ENCODE measurements around the gene CNPY2.
"Not testable (repeated sequence)": the region's sequence is repeated elsewhere in the genome, so short reads cannot be mapped to it uniquely, and the experiment has no call there.

The CNPY2 gene

GRCh38 chr12:56333679-56334489 lies 18.1 kb upstream of the CNPY2 start, which contains the start of gene PAN2:
Gene PAN2 (minus strand): TSS chr12:56334000. CDS start chr12:56333094, 906 bp downstream.
- peak; percentile 87 for DNase-seq (ENCODE audit: low read depth)

- no peak for DNase-seq (ENCODE audit: low read depth)
Observed at GRCh38 chr12:56333197-56333678, 17.4 kb upstream of the CNPY2 start.

GRCh38 chr12:56332512-56333196 lies 16.9 kb upstream of the CNPY2 start:
- no peak for DNase-seq (ENCODE audit: low read depth)

DNA sequence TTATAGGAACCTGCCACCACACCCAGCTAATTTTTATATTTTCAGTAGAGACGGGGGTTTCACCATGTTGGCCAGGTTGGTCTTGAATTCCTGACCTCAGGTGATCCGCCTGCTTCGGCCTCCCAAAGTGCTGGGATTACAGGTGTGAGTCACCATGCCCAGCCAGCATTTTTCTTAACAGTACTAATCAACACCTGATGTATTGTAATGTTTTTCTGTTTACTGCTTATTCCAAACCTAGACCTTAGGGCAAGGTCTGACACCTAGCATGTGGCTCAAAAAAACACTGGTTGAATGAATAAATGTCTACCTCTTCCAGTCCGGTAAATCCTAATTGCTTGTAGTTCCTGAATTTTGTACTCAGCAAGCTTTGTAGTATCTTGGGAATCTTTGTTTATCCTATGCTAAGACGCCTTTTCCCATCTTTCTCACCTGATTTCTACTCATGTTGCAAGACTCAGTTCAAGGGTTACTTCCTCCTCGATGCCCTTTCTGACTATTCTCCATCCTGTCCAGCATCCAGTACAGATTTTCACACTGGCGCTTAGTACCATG lies 15.2 kb upstream of the CNPY2 start:
- no peak for DNase-seq (ENCODE audit: low read depth)

DNA sequence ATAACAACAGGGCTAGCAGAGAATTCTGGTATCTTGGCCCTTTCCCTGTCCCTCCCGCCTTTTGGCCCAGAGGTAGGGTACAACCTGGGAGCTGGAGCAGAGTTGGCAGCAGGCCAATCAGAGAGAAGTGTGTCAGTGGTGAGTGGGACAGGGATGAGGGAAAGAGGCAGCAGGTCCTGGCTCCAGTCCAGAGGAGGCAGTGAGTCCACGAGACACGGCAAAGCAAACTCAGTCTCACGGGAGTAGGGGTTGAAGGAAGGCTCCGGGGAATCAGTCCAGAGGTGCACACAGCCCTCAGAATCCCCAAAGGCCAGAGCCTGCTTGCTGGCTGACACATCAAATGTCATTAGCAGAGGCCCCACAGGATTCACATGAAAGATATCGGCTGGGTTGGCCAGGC lies 10.7 kb upstream of the CNPY2 start:
- DNase-seq (ENCODE audit: low read depth) = no peak

- DNase-seq (ENCODE audit: low read depth) = no peak
Observed at GRCh38 chr12:56326126-56326525, 10.3 kb upstream of the CNPY2 start.

DNA sequence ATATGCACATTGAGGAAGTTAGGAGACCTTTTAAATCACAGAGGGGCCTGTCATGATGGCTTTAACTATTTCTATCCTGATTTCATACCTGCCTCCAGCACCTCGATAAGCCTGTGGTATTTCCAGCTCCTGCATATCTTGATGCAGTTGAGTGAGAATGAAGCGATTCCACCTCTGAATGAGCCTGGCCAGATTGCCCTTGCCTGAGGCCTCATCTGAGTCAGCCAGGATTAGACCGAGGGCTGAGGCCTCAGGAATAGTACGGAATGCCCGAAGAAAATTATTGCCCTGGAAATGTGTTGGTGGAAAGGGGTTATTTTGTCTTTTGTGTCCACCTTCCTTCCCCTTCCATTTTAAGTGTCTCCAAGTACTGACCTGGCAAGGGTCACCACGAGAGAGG lies 8.4 kb upstream of the CNPY2 start:
- DNase-seq (ENCODE audit: low read depth) = no peak

DNA sequence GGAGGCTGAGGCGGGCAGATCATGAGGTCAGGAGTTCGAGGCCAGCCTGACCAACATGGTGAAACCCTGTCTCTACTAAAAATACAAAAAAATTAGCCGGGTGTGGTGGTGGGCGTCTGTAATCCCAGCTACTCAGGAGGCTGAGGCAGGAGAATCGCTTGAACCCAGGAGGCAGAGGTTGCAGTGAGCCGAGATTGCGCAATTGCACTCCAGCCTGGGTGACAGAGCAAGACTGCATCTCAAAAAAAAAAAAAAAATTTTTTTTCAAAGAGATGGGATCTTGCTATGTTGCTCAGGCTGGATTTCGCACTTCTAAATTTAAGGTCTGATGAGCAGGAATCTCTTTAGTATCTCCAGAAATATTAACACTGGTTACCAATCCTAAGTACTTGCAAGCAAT lies 5.8 kb upstream of the CNPY2 start:
- DNase-seq (ENCODE audit: low read depth) = not testable (repeated sequence)

DNA sequence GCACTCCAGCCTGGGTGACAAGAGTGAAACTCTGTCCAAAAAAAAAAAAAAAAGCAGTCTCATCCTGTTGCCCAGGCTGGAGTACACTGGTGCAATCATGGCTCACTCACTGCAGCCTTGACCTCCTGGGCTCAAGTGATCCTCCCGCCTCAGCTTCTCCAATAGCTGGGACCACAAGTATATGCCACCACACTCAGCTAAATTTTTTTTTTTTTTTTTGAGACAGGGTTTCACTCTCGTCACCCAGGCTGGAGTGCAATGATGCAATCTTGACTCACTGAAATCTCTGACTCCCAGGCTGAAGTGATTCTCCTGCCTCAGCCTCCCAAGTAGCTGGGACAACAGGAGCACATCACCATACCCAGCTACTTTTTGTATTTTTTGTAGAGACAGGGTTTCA lies 5.2 kb upstream of the CNPY2 start:
- DNase-seq (ENCODE audit: low read depth) = no peak

- no peak for DNase-seq (ENCODE audit: low read depth)
Observed at GRCh38 chr12:56317675-56318074, 1.9 kb upstream of the CNPY2 start.

DNA sequence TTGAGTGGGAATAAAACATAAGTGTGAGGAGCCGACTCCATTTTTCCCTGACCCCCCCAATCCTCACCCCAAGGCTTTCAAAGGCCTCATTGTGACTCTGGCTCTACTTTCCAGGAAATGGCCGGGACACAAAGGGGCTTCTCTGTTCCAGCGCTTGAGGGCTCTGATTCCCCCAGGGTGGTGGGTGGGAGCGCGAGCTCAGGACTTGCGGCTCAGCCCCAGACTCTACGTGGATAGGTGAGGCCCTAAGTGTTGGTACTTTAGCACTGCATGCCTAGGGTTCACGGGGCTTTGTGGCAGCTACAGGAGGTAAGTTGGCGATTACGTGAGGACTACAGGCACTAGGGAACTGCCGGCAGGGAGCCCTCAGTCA lies 553 bp downstream of the CNPY2 start:
- no peak for DNase-seq (ENCODE audit: low read depth)

DNA sequence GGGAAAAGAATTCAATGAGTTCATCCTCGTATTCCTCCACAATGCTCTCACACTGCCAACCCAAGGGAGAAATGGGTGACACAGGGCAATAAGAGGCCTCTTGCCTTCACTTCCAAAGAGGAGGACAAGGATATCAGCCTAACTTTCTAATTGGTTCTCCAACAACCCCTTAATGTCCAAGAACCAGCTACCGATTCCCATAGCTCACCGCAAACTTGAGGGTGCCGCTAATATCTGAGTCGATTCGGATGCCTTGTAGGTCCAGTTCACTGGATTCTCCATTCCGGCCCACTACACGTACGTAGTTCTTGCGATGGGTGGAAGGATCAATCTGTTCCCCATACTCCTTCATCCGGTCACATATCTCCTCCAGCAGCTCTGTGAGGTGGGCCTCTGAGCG lies 4.8 kb downstream of the CNPY2 start:
- DNase-seq (ENCODE audit: low read depth) = no peak

GRCh38 chr12:56308714-56309113 lies 7.1 kb downstream of the CNPY2 start:
- DNase-seq (ENCODE audit: low read depth) = no peak

DNA sequence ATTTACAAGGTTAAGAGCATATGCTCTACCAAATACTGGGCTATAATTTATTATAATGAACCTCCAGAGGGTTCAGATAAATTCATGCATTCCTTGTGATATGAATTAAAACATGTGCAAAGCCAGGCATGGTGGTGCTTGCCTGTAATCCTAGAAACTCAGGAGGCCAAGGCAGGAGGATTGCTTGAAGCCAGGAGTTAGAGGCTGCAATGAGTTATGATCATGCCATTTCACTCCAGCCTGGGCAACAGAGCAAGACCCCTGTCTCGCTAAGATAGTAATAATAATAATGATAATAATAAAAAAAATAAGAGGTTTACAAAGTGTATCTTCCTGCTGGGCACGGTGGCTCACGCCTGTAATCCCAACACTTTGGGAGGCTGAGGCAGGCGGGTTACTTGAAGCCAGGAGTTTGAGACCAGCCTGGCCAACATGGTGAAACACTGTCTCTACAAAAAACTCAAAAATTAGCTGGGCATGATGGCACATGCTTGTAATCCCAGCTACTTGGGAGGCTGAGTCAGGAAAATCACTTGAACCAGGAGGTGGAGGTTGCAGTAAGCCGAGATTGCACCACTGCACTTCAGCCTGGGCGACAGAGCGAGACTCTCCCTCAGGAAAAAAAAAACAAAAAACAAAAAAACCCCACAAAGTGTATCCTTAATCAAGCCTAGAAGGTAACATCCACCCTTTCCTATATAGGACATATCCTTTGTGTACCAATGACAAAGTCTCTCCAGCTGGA lies 8.4 kb downstream of the CNPY2 start:
- DNase-seq (ENCODE audit: low read depth) = no peak

GRCh38 chr12:56304872-56305590 lies 10.8 kb downstream of the CNPY2 start:
- DNase-seq (ENCODE audit: low read depth) = no peak

GRCh38 chr12:56304276-56304675 lies 11.5 kb downstream of the CNPY2 start:
- no peak for DNase-seq (ENCODE audit: low read depth)

DNA sequence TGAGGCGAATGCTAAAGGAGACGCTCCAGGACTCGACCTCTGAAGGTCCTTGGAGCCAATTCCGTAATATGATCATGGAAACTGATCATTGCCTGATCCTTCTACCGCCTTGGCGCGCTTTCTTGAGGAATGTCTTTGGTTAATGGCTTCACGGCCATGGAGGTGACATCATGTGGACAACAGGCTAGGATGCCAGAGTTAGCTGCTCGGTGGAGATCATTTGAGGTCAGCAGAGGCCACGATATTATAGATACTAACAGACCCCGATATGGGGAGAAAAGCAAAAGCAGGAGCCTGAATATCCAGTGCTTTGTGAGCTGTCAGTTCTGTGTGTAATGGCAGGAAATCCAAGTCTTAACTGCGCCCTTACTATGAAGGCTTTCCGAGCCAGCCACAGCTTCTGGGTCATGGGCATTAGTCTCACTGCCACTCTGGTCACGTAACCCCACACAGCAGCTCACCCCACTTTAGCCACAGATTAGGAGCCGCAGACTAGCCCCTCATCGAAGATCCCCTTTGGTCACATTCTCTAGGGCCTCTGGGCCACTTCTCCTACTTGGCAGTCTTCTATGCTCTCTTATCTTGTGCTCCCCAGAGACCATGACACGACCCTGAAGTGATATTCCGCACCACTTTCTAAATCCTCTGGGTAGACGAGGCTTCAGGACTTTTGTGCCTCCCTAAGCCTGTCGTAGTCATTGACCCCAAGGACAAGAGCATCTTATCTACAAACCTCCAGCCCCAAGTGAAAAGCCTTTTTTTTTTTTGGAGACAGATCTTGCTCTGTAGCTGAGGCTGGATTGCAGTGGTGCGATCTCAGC lies 14.9 kb downstream of the CNPY2 start:
- DNase-seq (ENCODE audit: low read depth) = no peak

DNA sequence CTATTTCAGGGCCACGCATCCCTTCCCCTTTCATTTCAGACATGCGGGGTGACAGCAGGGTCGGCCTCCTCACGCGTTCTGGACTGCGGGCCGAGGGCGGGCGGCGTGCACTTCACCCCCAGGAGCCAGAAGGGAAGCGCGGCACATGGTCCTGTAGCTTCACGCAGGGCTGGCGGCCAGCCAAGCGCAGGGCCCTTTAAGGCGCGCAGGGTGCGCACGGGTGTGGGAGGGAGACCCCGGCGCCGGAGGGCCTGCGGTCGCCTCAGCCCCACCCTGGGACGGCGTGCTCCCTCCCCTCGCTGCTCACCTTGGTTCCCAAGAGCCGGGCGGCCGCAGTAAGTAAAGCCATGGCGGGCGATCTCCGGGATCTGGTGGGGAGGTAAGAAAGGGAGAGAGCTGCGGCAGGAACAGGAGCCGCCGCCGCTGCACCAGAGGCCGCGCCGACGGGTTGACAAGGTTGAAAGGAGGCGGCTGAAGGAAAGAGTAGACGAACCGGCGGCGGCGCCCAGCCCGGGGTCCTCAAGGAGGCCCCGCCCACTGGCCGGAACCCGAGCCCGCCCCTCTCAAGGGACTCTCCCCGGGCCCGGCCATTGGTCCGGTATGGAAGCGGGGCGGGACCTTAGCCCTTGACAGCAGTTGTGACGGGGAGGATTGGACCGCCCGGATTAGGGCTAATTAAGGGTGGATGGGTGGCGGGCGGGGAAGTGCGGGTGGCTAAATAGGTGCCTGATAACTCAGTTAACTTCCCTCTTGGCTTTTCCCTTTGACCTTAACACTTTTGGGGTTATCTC lies 15.7 kb downstream of the CNPY2 start, which contains the start of gene CS:
CS (minus strand) TSS at position 478 of the 791 bp plus-strand sequence; CDS start at position 349, 129 bp downstream.
- peak; percentile 99 for DNase-seq (ENCODE audit: low read depth)

GRCh38 chr12:56299308-56299852 lies 16.4 kb downstream of the CNPY2 start:
- no peak for DNase-seq (ENCODE audit: low read depth)

DNA sequence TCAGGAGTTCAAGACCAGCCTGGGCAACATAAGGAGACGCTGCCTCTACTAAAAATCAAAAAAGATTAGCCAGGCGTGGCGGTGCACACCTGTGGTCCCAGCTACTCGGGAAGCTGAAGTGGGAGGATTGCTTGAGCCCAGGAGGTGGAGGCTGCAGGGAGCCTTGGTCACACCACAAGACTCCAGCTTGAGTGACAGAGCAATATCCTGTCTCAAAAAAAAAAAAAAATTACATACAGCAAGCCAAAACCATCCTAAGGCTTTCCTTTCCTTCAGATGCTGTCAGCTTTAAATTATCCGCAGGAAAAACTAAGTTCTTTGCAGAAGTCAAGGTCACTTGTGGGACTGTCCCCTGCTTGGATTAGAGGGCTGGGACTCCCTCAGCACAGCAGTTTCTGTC lies 17.0 kb downstream of the CNPY2 start:
- DNase-seq (ENCODE audit: low read depth) = no peak
